ENCODE data around the gene TBCCD1.

The TBCCD1 gene, protein sequence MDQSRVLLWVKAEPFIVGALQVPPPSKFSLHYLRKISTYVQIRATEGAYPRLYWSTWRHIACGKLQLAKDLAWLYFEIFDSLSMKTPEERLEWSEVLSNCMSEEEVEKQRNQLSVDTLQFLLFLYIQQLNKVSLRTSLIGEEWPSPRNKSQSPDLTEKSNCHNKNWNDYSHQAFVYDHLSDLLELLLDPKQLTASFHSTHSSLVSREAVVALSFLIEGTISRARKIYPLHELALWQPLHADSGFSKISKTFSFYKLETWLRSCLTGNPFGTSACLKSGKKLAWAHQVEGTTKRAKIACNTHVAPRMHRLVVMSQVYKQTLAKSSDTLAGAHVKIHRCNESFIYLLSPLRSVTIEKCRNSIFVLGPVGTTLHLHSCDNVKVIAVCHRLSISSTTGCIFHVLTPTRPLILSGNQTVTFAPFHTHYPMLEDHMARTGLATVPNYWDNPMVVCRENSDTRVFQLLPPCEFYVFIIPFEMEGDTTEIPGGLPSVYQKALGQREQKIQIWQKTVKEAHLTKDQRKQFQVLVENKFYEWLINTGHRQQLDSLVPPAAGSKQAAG

GRCh38 chr3:186567072-186567921, at the start of gene TBCCD1:
TSS of gene TBCCD1 (minus strand) at chr3:186567339. CDS start at chr3:186564329, 3,010 bp downstream.
- TF ChIP-seq, protein P1, sequence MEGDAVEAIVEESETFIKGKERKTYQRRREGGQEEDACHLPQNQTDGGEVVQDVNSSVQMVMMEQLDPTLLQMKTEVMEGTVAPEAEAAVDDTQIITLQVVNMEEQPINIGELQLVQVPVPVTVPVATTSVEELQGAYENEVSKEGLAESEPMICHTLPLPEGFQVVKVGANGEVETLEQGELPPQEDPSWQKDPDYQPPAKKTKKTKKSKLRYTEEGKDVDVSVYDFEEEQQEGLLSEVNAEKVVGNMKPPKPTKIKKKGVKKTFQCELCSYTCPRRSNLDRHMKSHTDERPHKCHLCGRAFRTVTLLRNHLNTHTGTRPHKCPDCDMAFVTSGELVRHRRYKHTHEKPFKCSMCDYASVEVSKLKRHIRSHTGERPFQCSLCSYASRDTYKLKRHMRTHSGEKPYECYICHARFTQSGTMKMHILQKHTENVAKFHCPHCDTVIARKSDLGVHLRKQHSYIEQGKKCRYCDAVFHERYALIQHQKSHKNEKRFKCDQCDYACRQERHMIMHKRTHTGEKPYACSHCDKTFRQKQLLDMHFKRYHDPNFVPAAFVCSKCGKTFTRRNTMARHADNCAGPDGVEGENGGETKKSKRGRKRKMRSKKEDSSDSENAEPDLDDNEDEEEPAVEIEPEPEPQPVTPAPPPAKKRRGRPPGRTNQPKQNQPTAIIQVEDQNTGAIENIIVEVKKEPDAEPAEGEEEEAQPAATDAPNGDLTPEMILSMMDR (IDR thresholded peaks at IDR 0.05; ENCODE audit: low read depth, low read length): no peak
- DNase-seq (ENCODE audit: extremely low read depth, low read depth): peak; percentile 65

DNA sequence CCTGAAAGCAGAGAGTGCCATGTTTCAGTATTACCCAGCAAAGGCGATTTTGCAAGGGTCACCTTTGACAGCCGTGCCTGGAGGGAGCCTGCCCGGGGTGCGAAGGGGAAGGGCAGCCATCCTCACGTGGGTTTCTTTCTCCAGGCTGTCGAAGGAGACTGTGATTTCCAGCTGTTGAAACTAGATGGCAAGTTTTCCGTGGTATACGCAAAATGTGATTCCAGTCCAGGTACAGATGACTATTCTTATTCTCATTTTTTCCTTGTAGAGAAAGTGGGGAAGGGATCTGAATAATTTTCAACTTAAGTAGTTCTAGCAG, 49.1 kb upstream of the TBCCD1 start:
- TF ChIP-seq, protein P1 (IDR thresholded peaks at IDR 0.05; ENCODE audit: low read depth, low read length): no peak
- no peak for DNase-seq (ENCODE audit: extremely low read depth, low read depth)

GRCh38 chr3:186614597-186615483, 47.7 kb upstream of the TBCCD1 start:
- DNase-seq (ENCODE audit: extremely low read depth, low read depth): peak; percentile 29
- TF ChIP-seq, protein P1 (IDR thresholded peaks at IDR 0.05; ENCODE audit: low read depth, low read length): peak; percentile 100

DNA sequence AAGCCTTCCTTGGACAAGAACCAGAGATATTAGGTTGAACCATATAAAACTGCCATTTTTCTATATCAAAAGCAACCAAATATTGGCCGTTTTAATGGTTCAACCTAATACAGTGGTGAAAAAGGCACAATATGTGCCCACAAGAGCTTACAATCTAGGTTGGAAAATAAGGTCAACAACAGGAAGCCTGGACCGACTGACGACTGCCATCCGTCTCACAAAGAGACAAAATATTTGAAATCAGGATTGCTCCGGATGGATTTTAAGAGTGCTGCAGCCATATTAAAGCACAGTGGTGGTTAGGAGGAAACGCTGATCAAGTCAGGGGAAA, 47.1 kb upstream of the TBCCD1 start:
- TF ChIP-seq, protein P1 (IDR thresholded peaks at IDR 0.05; ENCODE audit: low read depth, low read length): no peak
- DNase-seq (ENCODE audit: extremely low read depth, low read depth): no peak

DNA sequence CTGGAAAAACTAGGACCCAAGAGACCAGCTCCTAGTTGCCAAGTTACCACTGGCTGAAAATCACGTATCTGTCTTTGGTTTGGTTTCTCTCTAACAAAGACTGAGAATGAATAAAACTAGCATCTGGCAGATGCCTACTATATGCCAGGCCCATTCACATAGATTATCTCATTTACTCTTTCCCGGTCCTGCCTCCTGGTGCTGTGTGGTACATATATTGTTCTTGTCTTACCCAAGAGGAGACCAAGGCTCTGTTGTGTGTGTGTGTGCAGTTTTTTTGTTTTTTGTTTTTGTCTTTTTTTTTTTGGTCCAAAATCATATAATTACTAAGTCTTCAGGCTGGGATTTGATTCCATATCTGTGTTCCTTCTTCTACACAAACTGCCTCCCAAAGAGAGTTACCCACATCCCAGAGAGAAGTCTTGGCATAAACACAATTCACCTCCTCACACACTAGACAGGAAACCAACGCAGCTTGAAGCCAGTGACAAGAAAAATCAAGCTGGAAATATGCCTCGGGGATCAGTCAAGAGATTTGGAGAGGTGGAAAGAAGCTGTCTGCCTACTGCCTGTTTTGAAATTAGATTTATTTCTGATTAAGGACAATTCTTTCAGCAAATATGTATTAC, 46.6 kb upstream of the TBCCD1 start:
- no peak for DNase-seq (ENCODE audit: extremely low read depth, low read depth)
- TF ChIP-seq, protein P1 (IDR thresholded peaks at IDR 0.05; ENCODE audit: low read depth, low read length): no peak

GRCh38 chr3:186612721-186613636, 45.8 kb upstream of the TBCCD1 start, which contains the start of gene AHSG:
TSS of gene AHSG (plus strand) at chr3:186613060. CDS start at chr3:186613142, 82 bp downstream.
- TF ChIP-seq, protein P1 (IDR thresholded peaks at IDR 0.05; ENCODE audit: low read depth, low read length): no peak
- DNase-seq (ENCODE audit: extremely low read depth, low read depth): no peak

Data from AG09319 (cell line).